Stimulated activated CD4-positive, alpha-beta T cell treated with anti-CD3 and anti-CD28 coated beads, Interleukin-1b, Interleukin-23, amount 100 ng/mL, for 4 hours (primary cell): Measurements from ENCODE around the gene ISYNA1.

ENCODE experiments used
- DNase-seq, 2 donors: peaks; one replicate each; pipeline ENCODE4 v3.0.0-alpha.2; 2020; ENCODE audit warnings: low read depth in 2 of 2

The ISYNA1 gene

GRCh38 chr19:18431351-18432197 is 6.4 kb downstream of the ISYNA1 start:
- DNase-seq, result no peak

GRCh38 chr19:18430417-18431144 is 7.4 kb downstream of the ISYNA1 start:
- no peak for DNase-seq

GRCh38 chr19:18429717-18430416 is 8.1 kb downstream of the ISYNA1 start:
- no peak for DNase-seq

GRCh38 chr19:18428787-18429674 is 8.9 kb downstream of the ISYNA1 start:
- DNase-seq, result peak; percentile 49 to 57

- DNase-seq, result no peak
These were observed 9.7 kb downstream of the ISYNA1 start for GRCh38 chr19:18428173-18428786.

- DNase-seq, result no peak
These were observed 10.2 kb downstream of the ISYNA1 start for GRCh38 chr19:18427743-18428113.

GRCh38 chr19:18427080-18427742 is 10.7 kb downstream of the ISYNA1 start:
- no peak for DNase-seq

- DNase-seq, result no peak
These were observed 11.5 kb downstream of the ISYNA1 start for GRCh38 chr19:18426416-18426767.

- DNase-seq, result no peak
These were observed 12.2 kb downstream of the ISYNA1 start for GRCh38 chr19:18425515-18426415.

- DNase-seq, result no peak
These were observed 12.9 kb downstream of the ISYNA1 start for GRCh38 chr19:18424890-18425514.

GRCh38 chr19:18424122-18424889 is 13.6 kb downstream of the ISYNA1 start:
- no peak for DNase-seq

GRCh38 chr19:18423258-18424020 is 14.5 kb downstream of the ISYNA1 start:
- no peak for DNase-seq

GRCh38 chr19:18422530-18423191 is 15.3 kb downstream of the ISYNA1 start:
- no peak for DNase-seq

- no peak for DNase-seq
These were observed 16.5 kb downstream of the ISYNA1 start for GRCh38 chr19:18421371-18421959.

- no peak for DNase-seq
These were observed 17.0 kb downstream of the ISYNA1 start for GRCh38 chr19:18420930-18421329.

- peak in 1 of 2 donors; percentile 38 for DNase-seq
These were observed 18.1 kb downstream of the ISYNA1 start for GRCh38 chr19:18419699-18420460.
